ENCODE measurements around the gene PCSK5. TPM values are rescaled to one million over a fixed set of nuclear protein-coding genes. Genes with fewer than 3 reads are reported as not detected.
A peak's percentile ranks its signal among the peaks of the same experiment; 100 is the strongest.

PCSK5 gene
- total RNA-seq, 2 donors from 2014 or later, result 2.5 to 3.5 TPM

DNA sequence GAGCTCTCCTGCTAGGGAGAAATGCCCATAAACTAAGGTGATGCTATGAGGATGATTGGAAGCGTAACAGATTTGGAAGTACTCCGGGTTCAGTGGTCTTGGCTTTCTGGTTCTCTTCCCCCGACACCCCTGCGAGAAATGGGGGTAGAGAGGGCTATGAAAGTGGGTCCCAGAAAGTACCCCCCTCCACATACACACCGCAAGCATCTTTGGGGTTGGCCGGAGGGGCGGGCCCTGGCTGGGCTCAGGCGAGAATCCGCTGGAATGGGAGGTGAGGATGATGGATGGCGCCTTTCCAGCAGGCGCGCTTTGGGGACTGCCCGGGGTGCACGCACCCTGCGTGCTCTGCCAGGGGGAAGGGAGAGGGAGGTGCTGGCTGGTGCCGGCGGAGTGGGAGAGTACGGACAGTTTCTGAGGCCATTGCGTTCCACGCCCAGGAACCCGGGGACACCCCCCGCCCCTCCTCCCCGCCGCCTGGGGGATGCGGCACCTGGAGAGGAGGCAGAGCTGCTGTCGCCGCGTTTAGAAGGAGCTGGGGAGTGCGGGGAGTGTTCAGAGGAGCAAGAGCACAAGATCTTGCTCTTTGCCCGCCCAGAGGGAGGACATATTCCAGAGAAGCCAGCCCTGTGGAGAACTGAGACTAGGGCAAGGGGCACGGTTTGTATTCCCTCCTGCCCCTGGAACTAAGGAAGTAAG is 1.9 kb downstream of the PCSK5 start:
- DNase-seq, result peak; percentile 82
- TF ChIP-seq, protein P1, sequence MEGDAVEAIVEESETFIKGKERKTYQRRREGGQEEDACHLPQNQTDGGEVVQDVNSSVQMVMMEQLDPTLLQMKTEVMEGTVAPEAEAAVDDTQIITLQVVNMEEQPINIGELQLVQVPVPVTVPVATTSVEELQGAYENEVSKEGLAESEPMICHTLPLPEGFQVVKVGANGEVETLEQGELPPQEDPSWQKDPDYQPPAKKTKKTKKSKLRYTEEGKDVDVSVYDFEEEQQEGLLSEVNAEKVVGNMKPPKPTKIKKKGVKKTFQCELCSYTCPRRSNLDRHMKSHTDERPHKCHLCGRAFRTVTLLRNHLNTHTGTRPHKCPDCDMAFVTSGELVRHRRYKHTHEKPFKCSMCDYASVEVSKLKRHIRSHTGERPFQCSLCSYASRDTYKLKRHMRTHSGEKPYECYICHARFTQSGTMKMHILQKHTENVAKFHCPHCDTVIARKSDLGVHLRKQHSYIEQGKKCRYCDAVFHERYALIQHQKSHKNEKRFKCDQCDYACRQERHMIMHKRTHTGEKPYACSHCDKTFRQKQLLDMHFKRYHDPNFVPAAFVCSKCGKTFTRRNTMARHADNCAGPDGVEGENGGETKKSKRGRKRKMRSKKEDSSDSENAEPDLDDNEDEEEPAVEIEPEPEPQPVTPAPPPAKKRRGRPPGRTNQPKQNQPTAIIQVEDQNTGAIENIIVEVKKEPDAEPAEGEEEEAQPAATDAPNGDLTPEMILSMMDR (conservative IDR thresholded peaks at IDR 0.05), result no peak
- H3K36me3 Mint-ChIP-seq (ENCODE audit: low read depth), result no peaks in the 10 kb centered on the region
- H3K27ac Mint-ChIP-seq, result no peak overlapping the region
- H3K4me3 Mint-ChIP-seq, result peak overlapping the region; percentile 71
- 0 to 1% methylated on average over 6 to 29 of the region's 31 CpGs for WGBS, 2 experiments (ENCODE audit: insufficient coverage in 1 of 2, insufficient read length in 1 of 2)
- Histone ChIP-seq H3K27ac (ENCODE audit: low read depth, low read length) (no peak overlapping the region), H3K36me3 (ENCODE audit: control insufficient read depth, insufficient read depth, low read length) (no peaks in the 10 kb centered on the region), H3K9ac (ENCODE audit: extremely low read depth, low read length, poor library complexity, severe bottlenecking) (peak overlapping the region; percentile 34), H3K4me1 (ENCODE audit: control insufficient read depth, insufficient read depth, low read length) (no peaks in the 10 kb centered on the region), H3K27me3 (ENCODE audit: control insufficient read depth, insufficient read depth, low read length, poor library complexity, severe bottlenecking) (peaks cover 75% of the 10 kb centered on the region), H3K4me3 (ENCODE audit: low read length) (peak overlapping the region; percentile 90), H3K9me3 (ENCODE audit: control insufficient read depth, low read length) (no peaks in the 10 kb centered on the region)
- H3K27me3 Mint-ChIP-seq (ENCODE audit: insufficient read depth), result peaks cover 85% of the 10 kb centered on the region
- H3K4me1 Mint-ChIP-seq, result peaks cover 13% of the 10 kb centered on the region
- no peaks in the 10 kb centered on the region for H3K9me3 Mint-ChIP-seq

DNA sequence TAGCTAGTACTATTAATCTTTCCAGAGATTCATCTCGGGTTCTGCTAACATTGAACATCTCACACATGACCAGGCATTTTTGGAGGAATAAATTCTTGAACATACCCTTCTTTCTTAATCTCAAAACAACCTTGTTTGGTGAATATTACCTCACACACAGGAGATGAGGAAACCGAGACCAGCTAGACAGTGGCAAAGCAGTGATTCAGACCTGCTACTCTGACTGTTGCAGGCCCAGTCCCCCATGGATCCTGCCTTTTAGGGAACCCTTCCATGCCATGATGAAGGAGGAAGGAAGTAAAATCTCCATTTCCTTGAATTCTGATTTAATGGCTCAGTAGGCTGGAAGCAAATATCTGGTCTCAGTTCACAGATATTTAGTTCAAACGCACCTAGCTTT is 2.6 kb downstream of the PCSK5 start:
- Mint-ChIP-seq H3K4me1 (peaks cover 13% of the 10 kb centered on the region), H3K36me3 (ENCODE audit: low read depth) (no peaks in the 10 kb centered on the region), H3K27me3 (ENCODE audit: insufficient read depth) (peaks cover 80% of the 10 kb centered on the region), H3K4me3 (peak overlapping the region; percentile 71), H3K9me3 (no peaks in the 10 kb centered on the region), H3K27ac (no peak overlapping the region)
- Histone ChIP-seq H3K36me3 (ENCODE audit: control insufficient read depth, insufficient read depth, low read length) (no peaks in the 10 kb centered on the region), H3K27me3 (ENCODE audit: control insufficient read depth, insufficient read depth, low read length, poor library complexity, severe bottlenecking) (peaks cover 67% of the 10 kb centered on the region), H3K9me3 (ENCODE audit: control insufficient read depth, low read length) (no peaks in the 10 kb centered on the region), H3K9ac (ENCODE audit: extremely low read depth, low read length, poor library complexity, severe bottlenecking) (no peak overlapping the region), H3K4me1 (ENCODE audit: control insufficient read depth, insufficient read depth, low read length) (no peaks in the 10 kb centered on the region), H3K27ac (ENCODE audit: low read depth, low read length) (no peak overlapping the region), H3K4me3 (ENCODE audit: low read length) (no peak overlapping the region)
- WGBS, 2 experiments (ENCODE audit: insufficient coverage in 1 of 2, insufficient read length in 1 of 2), result 80 to 85% methylated on average over 2 to 3 of the region's 3 CpGs
- DNase-seq, result no peak
- TF ChIP-seq, protein P1 (conservative IDR thresholded peaks at IDR 0.05), result no peak

DNA sequence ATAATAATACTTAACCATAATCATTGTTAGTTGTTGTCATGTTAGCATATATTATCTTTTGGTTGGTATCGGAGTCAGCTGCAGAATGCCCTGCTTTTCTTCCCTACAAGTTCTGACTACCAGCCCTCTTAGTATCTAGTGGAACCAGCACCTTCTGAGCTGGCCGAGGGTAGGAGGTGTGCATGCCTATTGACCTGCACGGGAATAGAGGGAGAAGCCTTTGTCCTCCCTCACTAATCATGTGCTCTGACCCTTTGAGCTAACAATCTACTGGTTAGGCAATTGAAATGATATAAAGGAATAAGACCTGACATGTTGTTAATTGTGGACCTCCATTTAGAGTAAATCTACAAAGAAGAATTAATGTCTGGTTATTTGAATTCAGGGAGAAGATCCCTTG is 4.1 kb downstream of the PCSK5 start:
- Mint-ChIP-seq H3K27me3 (ENCODE audit: insufficient read depth) (peaks cover 71% of the 10 kb centered on the region), H3K36me3 (ENCODE audit: low read depth) (no peaks in the 10 kb centered on the region), H3K9me3 (no peaks in the 10 kb centered on the region), H3K4me3 (no peak overlapping the region), H3K27ac (no peak overlapping the region), H3K4me1 (peaks cover 13% of the 10 kb centered on the region)
- H3K27ac ChIP-seq (ENCODE audit: low read depth, low read length), result no peak overlapping the region
- no peak overlapping the region for H3K9ac ChIP-seq (ENCODE audit: extremely low read depth, low read length, poor library complexity, severe bottlenecking)
- TF ChIP-seq, protein P1 (conservative IDR thresholded peaks at IDR 0.05), result no peak
- no peaks in the 10 kb centered on the region for H3K9me3 ChIP-seq (ENCODE audit: control insufficient read depth, low read length)
- H3K36me3 ChIP-seq (ENCODE audit: control insufficient read depth, insufficient read depth, low read length), result no peaks in the 10 kb centered on the region
- WGBS, 2 experiments (ENCODE audit: insufficient coverage in 1 of 2, insufficient read length in 1 of 2), result 68% methylated on average over 3 of the region's 3 CpGs; no CpG with 5 or more reads in 1 of the 2 experiments
- no peaks in the 10 kb centered on the region for H3K4me1 ChIP-seq (ENCODE audit: control insufficient read depth, insufficient read depth, low read length)
- peak; percentile 47 for DNase-seq
- H3K27me3 ChIP-seq (ENCODE audit: control insufficient read depth, insufficient read depth, low read length, poor library complexity, severe bottlenecking), result peaks cover 69% of the 10 kb centered on the region
- H3K4me3 ChIP-seq (ENCODE audit: low read length), result no peak overlapping the region

Measured in endodermal cell (in vitro differentiated cells).